T-helper 1 cell treated with Interleukin-12 subunit alpha and Interleukin-12 subunit beta and Interleukin-4 antibody, amounts not matched to agents 30 μg/mL and 1 μg/mL, for 36 hours (primary cell): ENCODE data around the gene TMED10.

Experiments
- H3K27ac Mint-ChIP-seq: one replicate; pipeline ENCODE4 v1.8.0; 2021; ENCODE audit warnings: mild to moderate bottlenecking, mixed read lengths
- H3K27me3 Mint-ChIP-seq: one replicate; pipeline ENCODE4 v1.8.0; 2021; ENCODE audit warnings: low read depth, mixed read lengths
- H3K36me3 Mint-ChIP-seq: one replicate; pipeline ENCODE4 v1.8.0; 2021; ENCODE audit warnings: low read depth, mixed read lengths
- H3K4me1 Mint-ChIP-seq: one replicate; pipeline ENCODE4 v1.8.0; 2021; ENCODE audit warnings: low read depth, mixed read lengths
- H3K4me3 Mint-ChIP-seq: one replicate; pipeline ENCODE4 v1.8.0; 2021; ENCODE audit warnings: mild to moderate bottlenecking, moderate library complexity, mixed read lengths
- H3K9me3 Mint-ChIP-seq: one replicate; pipeline ENCODE4 v1.8.0; 2021; ENCODE audit warnings: mixed read lengths

TMED10 gene

DNA sequence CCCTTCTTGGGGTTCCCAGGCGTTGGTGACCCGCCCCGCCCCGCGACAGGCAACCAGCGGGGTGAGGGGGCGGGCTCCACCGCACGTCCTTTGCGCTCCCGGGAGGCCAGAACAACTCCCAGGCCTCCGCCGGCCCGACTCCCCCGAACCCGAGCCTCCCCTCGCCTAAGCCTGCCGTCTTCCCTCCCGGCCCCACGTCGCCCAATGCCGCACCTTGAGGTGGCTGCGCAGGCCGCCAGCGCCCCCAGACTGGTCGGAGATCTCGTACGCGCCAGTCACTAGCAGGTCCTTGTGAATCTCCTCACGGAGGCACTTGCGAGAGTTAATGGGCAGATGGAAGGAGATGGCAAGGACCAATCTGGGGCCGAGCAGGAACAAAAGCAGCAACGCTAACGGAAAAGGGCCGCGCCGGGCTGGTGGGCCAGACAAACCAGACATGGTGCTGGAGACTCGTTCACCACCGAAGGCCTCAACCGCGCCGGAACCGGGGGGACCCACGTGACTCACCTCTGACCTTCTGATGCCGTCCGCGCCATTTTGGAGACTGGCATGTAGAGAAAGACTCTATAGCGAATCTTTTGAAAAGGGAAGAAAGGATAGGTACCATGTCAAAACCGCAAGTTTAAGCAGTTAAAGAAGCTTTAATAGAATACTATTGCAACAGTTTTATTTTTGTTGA, at the start of gene TMED10:
Gene TMED10 (minus strand): TSS at position 471 of the 679 bp plus-strand sequence. CDS start 33 bp downstream, at position 438.
- H3K27ac Mint-ChIP-seq = peak within 1 kb of the TSS; percentile 93
- no peaks in the 10 kb centered on the region for H3K9me3 Mint-ChIP-seq
- peaks cover 14% of the 10 kb centered on the region for H3K36me3 Mint-ChIP-seq
- H3K27me3 Mint-ChIP-seq = peaks cover 9% of the 10 kb centered on the region
- H3K4me3 Mint-ChIP-seq = peak within 1 kb of the TSS; percentile 86
- peaks cover 25% of the 10 kb centered on the region for H3K4me1 Mint-ChIP-seq

DNA sequence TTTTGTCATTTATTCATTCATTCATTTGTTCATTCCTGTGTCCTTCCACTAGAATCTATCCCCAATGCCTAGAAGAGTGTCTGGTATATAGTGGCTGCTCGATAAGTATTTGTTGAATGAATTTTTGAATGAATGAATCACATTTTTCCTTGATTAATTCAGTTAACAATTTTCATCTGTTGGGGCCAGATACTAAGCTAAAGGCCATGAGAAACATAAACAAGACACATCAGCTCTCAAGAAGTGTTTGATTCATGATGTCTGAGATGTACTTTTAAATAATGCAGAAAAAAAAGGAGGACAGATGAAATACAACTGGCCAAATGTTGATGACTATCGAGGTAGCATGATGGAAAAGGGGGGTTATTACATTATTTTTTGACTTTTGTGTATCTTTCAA, 48.1 kb upstream of the TMED10 start:
- no peak overlapping the region for H3K27ac Mint-ChIP-seq
- H3K27me3 Mint-ChIP-seq = peaks cover 22% of the 10 kb centered on the region
- H3K4me3 Mint-ChIP-seq = no peak overlapping the region
- no peaks in the 10 kb centered on the region for H3K9me3 Mint-ChIP-seq
- no peaks in the 10 kb centered on the region for H3K36me3 Mint-ChIP-seq
- peaks cover 22% of the 10 kb centered on the region for H3K4me1 Mint-ChIP-seq

DNA sequence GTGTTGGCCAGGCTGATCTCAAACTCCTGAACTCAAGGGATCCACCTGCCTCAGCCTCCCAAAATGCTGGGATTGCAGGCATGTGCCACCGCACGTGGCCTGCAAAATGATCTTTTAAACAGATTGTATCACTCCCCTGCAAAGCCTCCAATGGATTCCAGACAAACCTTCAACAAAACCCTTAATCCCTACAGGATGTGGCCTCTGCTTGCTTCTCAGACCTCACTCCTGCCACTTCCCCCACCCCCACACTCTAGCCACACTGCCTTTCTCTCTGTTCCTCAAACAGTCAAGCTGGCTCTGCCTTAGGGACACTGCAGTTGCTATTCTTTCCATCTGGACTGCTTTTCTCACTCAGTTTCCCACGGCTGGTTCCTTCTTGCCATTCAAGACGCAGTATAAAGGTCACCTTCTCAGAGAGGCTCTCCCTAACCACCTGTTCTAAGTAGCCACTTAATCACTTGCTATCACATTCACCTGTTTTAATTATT, 47.3 kb upstream of the TMED10 start:
- Mint-ChIP-seq H3K4me3 (no peak overlapping the region), H3K9me3 (no peaks in the 10 kb centered on the region), H3K4me1 (peaks cover 17% of the 10 kb centered on the region), H3K36me3 (no peaks in the 10 kb centered on the region), H3K27me3 (peaks cover 22% of the 10 kb centered on the region), H3K27ac (no peak overlapping the region)

- H3K36me3 Mint-ChIP-seq = no peaks in the 10 kb centered on the region
- H3K9me3 Mint-ChIP-seq = no peaks in the 10 kb centered on the region
- H3K4me1 Mint-ChIP-seq = peaks cover 12% of the 10 kb centered on the region
- no peak overlapping the region for H3K27ac Mint-ChIP-seq
- H3K27me3 Mint-ChIP-seq = peaks cover 29% of the 10 kb centered on the region
- no peak overlapping the region for H3K4me3 Mint-ChIP-seq
These were observed 45.8 kb upstream of the TMED10 start for GRCh38 chr14:75222208-75222701.

DNA sequence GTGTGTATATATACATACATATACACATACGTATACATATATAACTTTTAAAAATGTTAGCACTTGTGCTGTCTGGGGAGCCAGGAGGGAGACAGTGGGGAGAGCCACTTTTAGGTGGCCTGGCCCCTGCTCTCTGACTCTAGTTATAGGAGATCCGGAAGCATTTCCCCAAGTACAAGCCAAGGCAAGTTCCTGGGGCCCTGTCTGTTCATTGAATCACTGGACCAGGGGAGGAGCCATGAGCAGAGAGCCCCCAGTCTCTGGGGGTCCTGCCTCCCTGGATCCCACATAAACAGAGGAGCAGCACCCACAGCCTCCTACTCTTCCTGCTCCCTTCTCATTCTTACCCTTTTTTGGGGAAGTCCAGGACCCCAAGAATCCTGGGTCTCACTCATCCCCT, 45.4 kb upstream of the TMED10 start:
- H3K27ac Mint-ChIP-seq = no peak overlapping the region
- H3K27me3 Mint-ChIP-seq = peaks cover 27% of the 10 kb centered on the region
- no peaks in the 10 kb centered on the region for H3K36me3 Mint-ChIP-seq
- no peaks in the 10 kb centered on the region for H3K9me3 Mint-ChIP-seq
- peaks cover 10% of the 10 kb centered on the region for H3K4me1 Mint-ChIP-seq
- no peak overlapping the region for H3K4me3 Mint-ChIP-seq

DNA sequence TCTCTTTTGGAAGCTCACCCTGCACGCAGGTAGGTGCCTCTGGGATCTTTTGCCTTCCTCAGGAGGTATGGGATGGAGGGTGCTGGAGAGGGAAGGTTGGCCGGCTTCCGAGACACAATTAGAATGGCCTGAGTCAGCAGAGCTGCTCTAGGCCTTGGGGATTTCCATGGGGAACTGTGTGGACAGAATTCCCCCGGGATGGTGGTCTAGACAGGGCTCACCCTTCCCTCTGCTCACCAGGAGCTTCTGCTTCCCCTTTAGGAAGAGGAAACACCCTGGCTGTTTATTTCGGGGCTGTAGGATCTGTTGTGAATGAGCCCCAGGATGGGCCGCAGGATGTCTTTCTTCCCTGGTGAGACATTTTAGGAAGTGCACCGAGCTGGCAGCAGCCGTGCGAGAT, 43.7 kb upstream of the TMED10 start:
- Mint-ChIP-seq H3K36me3 (no peaks in the 10 kb centered on the region), H3K27ac (no peak overlapping the region), H3K27me3 (peaks cover 25% of the 10 kb centered on the region), H3K4me3 (no peak overlapping the region), H3K9me3 (no peaks in the 10 kb centered on the region), H3K4me1 (peaks cover 13% of the 10 kb centered on the region)

DNA sequence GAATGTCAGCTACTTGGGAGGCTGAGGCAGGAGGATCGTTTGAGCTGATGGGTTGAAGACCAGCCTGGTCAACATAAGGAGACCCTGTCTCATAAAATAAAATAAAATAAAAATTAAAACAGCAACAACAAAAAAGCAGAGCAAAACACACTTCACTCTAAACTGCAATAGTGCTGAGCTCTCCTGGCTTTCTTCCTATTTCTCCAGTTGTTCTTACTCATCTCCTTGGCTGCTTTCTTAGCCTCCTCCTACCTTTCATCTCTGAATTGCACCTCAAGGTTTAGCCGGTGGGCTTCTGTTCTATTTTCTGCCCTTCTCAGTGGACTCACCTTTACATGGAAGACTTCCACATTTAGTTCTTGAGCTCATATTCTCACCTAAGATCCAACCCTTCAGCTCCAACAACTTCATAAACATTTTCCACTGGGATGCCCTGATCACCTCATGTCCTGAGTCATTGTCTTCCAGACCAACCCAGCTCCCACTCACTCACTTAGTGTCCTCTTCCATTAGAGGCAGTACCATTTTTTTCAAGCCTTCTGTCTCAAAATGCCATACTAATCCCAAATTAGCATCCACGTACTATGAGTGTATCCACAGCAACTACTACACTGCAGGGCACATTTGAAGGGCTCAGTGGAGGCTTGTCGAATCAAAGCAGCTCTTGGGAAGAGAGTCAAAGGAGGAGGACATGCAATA, 41.2 kb upstream of the TMED10 start:
- peaks cover 27% of the 10 kb centered on the region for H3K27me3 Mint-ChIP-seq
- peaks cover 13% of the 10 kb centered on the region for H3K4me1 Mint-ChIP-seq
- H3K36me3 Mint-ChIP-seq = no peaks in the 10 kb centered on the region
- no peak overlapping the region for H3K27ac Mint-ChIP-seq
- no peaks in the 10 kb centered on the region for H3K9me3 Mint-ChIP-seq
- H3K4me3 Mint-ChIP-seq = no peak overlapping the region

DNA sequence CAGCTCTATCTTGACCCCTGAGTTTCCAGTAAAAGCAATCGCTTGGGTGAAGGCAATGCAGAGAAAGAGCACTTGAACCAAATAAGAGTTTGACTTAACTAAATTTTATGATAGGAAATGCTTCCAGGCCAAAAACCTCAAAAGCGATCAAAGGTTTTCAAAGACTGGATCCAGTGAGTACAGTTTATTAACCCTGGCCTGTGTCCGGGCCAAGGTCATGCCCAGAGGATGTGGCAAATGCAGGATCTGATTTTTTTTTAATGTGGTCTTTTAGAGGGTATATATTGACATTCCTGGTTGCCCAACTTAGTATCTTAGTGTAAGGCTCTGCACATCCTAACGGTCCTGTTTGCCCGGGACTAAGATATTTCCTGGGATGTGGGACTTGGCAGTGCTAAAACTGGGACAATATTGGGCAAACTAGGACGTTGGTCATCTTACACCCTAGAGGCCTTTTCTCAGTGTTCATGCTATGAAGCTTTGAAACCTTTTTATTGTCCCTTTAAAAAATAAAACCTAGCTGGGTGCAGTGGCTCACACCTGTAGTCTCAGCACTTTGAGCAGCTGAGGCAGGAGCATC, 40.1 kb upstream of the TMED10 start:
- no peaks in the 10 kb centered on the region for H3K9me3 Mint-ChIP-seq
- H3K4me1 Mint-ChIP-seq = peaks cover 13% of the 10 kb centered on the region
- H3K4me3 Mint-ChIP-seq = no peak overlapping the region
- H3K27ac Mint-ChIP-seq = no peak overlapping the region
- H3K36me3 Mint-ChIP-seq = no peaks in the 10 kb centered on the region
- H3K27me3 Mint-ChIP-seq = peaks cover 25% of the 10 kb centered on the region

DNA sequence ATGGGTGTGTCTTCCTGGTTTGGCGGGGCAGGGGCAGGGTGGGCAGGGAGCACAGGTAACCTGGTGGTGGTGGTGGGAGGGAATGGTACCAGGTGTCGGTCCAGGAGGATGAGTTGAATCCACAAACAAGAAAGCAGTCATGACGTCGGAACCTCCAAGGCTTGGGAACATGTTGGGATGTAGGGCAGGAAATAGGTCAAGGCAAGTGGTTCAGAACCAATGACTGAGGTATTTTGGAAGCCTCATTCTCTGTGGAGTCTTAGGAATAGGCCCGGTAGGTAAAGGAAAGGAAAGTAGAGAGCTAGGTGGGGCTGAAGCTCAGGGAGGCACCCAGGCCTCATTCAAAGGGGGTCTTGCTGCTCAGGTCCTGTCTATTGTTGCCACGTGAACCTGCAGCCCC, 39.1 kb upstream of the TMED10 start:
- H3K27ac Mint-ChIP-seq = no peak overlapping the region
- no peaks in the 10 kb centered on the region for H3K36me3 Mint-ChIP-seq
- peaks cover 25% of the 10 kb centered on the region for H3K27me3 Mint-ChIP-seq
- H3K4me1 Mint-ChIP-seq = peaks cover 13% of the 10 kb centered on the region
- H3K9me3 Mint-ChIP-seq = no peaks in the 10 kb centered on the region
- H3K4me3 Mint-ChIP-seq = no peak overlapping the region

- no peaks in the 10 kb centered on the region for H3K36me3 Mint-ChIP-seq
- H3K4me3 Mint-ChIP-seq = no peak overlapping the region
- peaks cover 13% of the 10 kb centered on the region for H3K4me1 Mint-ChIP-seq
- peaks cover 25% of the 10 kb centered on the region for H3K27me3 Mint-ChIP-seq
- no peak overlapping the region for H3K27ac Mint-ChIP-seq
- no peaks in the 10 kb centered on the region for H3K9me3 Mint-ChIP-seq
These were observed 38.1 kb upstream of the TMED10 start for GRCh38 chr14:75214558-75214957.

DNA sequence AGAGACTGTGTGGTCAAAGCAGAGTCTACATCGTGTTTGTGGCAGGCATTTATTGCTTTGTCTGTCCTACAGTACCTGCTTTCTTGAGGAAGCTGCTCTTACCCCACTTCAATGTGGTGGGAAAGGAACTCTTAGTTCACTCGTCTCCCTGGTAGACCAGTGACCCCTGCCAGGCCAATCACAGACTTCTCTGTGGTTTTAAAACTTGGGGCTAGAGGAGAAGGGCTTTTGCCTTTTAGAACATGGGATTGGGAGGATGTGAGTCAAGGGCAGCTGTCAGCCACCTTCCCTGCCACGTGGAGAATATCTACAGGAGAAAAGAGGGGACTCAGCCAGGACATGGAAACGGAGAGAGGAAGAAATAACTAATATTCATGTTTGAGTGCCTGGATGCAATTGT, 36.8 kb upstream of the TMED10 start:
- no peak overlapping the region for H3K27ac Mint-ChIP-seq
- no peaks in the 10 kb centered on the region for H3K9me3 Mint-ChIP-seq
- H3K4me1 Mint-ChIP-seq = peaks cover 13% of the 10 kb centered on the region
- H3K27me3 Mint-ChIP-seq = peaks cover 20% of the 10 kb centered on the region
- H3K36me3 Mint-ChIP-seq = no peaks in the 10 kb centered on the region
- no peak overlapping the region for H3K4me3 Mint-ChIP-seq

GRCh38 chr14:75208843-75209242, 32.4 kb upstream of the TMED10 start:
- Mint-ChIP-seq H3K27me3 (peaks cover 8% of the 10 kb centered on the region), H3K4me1 (peaks cover 22% of the 10 kb centered on the region), H3K9me3 (no peaks in the 10 kb centered on the region), H3K27ac (no peak overlapping the region), H3K4me3 (no peak overlapping the region), H3K36me3 (no peaks in the 10 kb centered on the region)

GRCh38 chr14:75206190-75206589, 29.8 kb upstream of the TMED10 start:
- Mint-ChIP-seq H3K36me3 (no peaks in the 10 kb centered on the region), H3K27ac (peak overlapping the region; percentile 70), H3K4me1 (peaks cover 24% of the 10 kb centered on the region), H3K4me3 (no peak overlapping the region), H3K27me3 (no peaks in the 10 kb centered on the region), H3K9me3 (no peaks in the 10 kb centered on the region)

DNA sequence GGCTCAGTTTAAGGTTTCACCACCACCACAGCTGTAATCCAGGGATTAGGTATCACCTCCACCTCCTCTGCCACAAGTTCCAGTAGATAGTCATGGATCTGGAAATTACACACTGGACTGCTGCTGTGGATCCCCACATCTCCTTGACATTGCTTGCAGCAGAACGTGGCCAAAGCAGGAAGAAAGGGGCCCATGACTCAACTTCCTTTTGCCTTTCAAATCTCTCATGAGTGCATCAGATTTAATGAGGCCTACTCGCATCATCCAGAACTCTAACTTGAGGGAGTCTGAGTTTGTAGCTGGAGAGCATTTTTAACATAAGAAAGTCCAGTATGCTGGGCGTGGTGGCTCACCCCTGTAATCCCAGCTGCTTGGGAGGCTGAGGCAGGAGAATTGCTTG, 29.2 kb upstream of the TMED10 start:
- no peaks in the 10 kb centered on the region for H3K9me3 Mint-ChIP-seq
- H3K4me3 Mint-ChIP-seq = no peak overlapping the region
- peak overlapping the region; percentile 70 for H3K27ac Mint-ChIP-seq
- peaks cover 24% of the 10 kb centered on the region for H3K4me1 Mint-ChIP-seq
- H3K27me3 Mint-ChIP-seq = peaks cover 1% of the 10 kb centered on the region
- no peaks in the 10 kb centered on the region for H3K36me3 Mint-ChIP-seq

- no peak overlapping the region for H3K27ac Mint-ChIP-seq
- H3K27me3 Mint-ChIP-seq = peaks cover 4% of the 10 kb centered on the region
- peaks cover 24% of the 10 kb centered on the region for H3K4me1 Mint-ChIP-seq
- no peak overlapping the region for H3K4me3 Mint-ChIP-seq
- H3K9me3 Mint-ChIP-seq = no peaks in the 10 kb centered on the region
- no peaks in the 10 kb centered on the region for H3K36me3 Mint-ChIP-seq
These were observed 27.7 kb upstream of the TMED10 start for GRCh38 chr14:75204116-75204515.
